DOHH2 (cell line): Measurements from ENCODE around the gene CHCHD3.

Experiments
- H3F3A ChIP-seq: fragments of 200-600 bp; sonication (generic), shearing (Covaris generic); 2 replicates; pipeline ENCODE4 v1.6.0; 2016; ENCODE audit warnings: antibody characterized with exemption, mild to moderate bottlenecking; ENCODE audit not compliant: control insufficient read depth, insufficient read depth
- H3K27ac ChIP-seq: fragments of 200-600 bp; sonication (generic); 2 replicates; pipeline ENCODE4 v1.5.1; 2014; ENCODE audit warnings: low read depth, mild to moderate bottlenecking, low read length, moderate library complexity
- H3K27me3 ChIP-seq: fragments of 200-600 bp; sonication (generic); 2 replicates; pipeline ENCODE4 v1.6.1; 2014; ENCODE audit warnings: mild to moderate bottlenecking, low read length, mixed read lengths; ENCODE audit not compliant: control insufficient read depth
- H3K36me3 ChIP-seq: fragments of 200-600 bp; sonication (generic); 2 replicates; pipeline ENCODE4 v1.6.1; 2014; ENCODE audit warnings: mild to moderate bottlenecking, low read length, moderate library complexity, mixed read lengths; ENCODE audit not compliant: control insufficient read depth
- H3K4me1 ChIP-seq: fragments of 200-600 bp; sonication (generic); 2 replicates; pipeline ENCODE4 v1.6.1; 2014; ENCODE audit warnings: mild to moderate bottlenecking, low read length, mixed read lengths; ENCODE audit not compliant: control insufficient read depth
- H3K4me2 ChIP-seq: fragments of 200-600 bp; sonication (generic); 2 replicates; pipeline ENCODE4 v1.6.0; 2014; ENCODE audit warnings: mild to moderate bottlenecking, low read length, moderate library complexity
- H3K4me3 ChIP-seq: fragments of 200-600 bp; sonication (generic); 2 replicates; pipeline ENCODE4 v1.5.1; 2014; ENCODE audit warnings: mild to moderate bottlenecking, low read length, mixed read lengths
- H3K79me2 ChIP-seq: fragments of 200-600 bp; sonication (generic); 2 replicates; pipeline ENCODE4 v1.6.1; 2014; ENCODE audit warnings: mild to moderate bottlenecking, low read length, mixed read lengths; ENCODE audit not compliant: control insufficient read depth
- H3K9me2 ChIP-seq: fragments of 200-600 bp; sonication (generic); replicated peaks from 2 replicates; pipeline ENCODE4 v1.6.1; 2014; ENCODE audit warnings: mild to moderate bottlenecking, low read length, mixed read lengths; ENCODE audit not compliant: control insufficient read depth
- H3K9me3 ChIP-seq: fragments of 200-600 bp; sonication (generic); 2 replicates; pipeline ENCODE4 v1.6.1; 2014; ENCODE audit warnings: antibody characterized with exemption, low read length, mixed read lengths; ENCODE audit not compliant: control insufficient read depth, insufficient read depth
- H4K20me1 ChIP-seq: fragments of 200-600 bp; sonication (generic); 2 replicates; pipeline ENCODE4 v1.6.0; 2014; ENCODE audit warnings: low read depth, mild to moderate bottlenecking, antibody characterized with exemption, low read length, moderate library complexity; ENCODE audit not compliant: control insufficient read depth, insufficient read depth
- CTCF ChIP-seq: fragments of 200-600 bp; sonication (generic); IDR thresholded peaks from one replicate; pipeline ENCODE4 v1.5.1; 2014; ENCODE audit warnings: antibody characterized with exemption, mild to moderate bottlenecking, low read depth, low read length; ENCODE audit not compliant: poor library complexity, severe bottlenecking
- EZH2phosphoT487 ChIP-seq: fragments of 200-600 bp; sonication (generic); IDR thresholded peaks from 2 replicates; pipeline ENCODE4 v1.6.1; 2017; ENCODE audit warnings: borderline replicate concordance, mild to moderate bottlenecking, antibody characterized with exemption, low read length, moderate library complexity, mixed read lengths

CHCHD3 gene

GRCh38 chr7:132806834-132807233 is 275.1 kb downstream of the CHCHD3 start:
- H3K27me3 ChIP-seq, result no peaks in the 10 kb centered on the region
- H3F3A ChIP-seq, result no peaks in the 10 kb centered on the region
- H3K4me2 ChIP-seq, result no peak overlapping the region
- H3K79me2 ChIP-seq, result no peaks in the 10 kb centered on the region
- no peak overlapping the region for H3K4me3 ChIP-seq
- H4K20me1 ChIP-seq, result no peaks in the 10 kb centered on the region
- TF ChIP-seq EZH2phosphoT487, result no peak
- TF ChIP-seq CTCF, result no peak
- no peaks in the 10 kb centered on the region for H3K9me3 ChIP-seq
- no peaks in the 10 kb centered on the region for H3K4me1 ChIP-seq
- no peaks in the 10 kb centered on the region for H3K36me3 ChIP-seq
- no peak overlapping the region for H3K27ac ChIP-seq
- H3K9me2 ChIP-seq, result no peaks in the 10 kb centered on the region

GRCh38 chr7:132805766-132806165 is 276.1 kb downstream of the CHCHD3 start:
- Histone ChIP-seq H3K36me3 (no peaks in the 10 kb centered on the region), H3K27me3 (no peaks in the 10 kb centered on the region), H3K4me1 (no peaks in the 10 kb centered on the region), H3K4me3 (no peak overlapping the region), H3K27ac (no peak overlapping the region), H3F3A (no peaks in the 10 kb centered on the region), H3K9me3 (no peaks in the 10 kb centered on the region), H3K9me2 (no peaks in the 10 kb centered on the region), H3K79me2 (no peaks in the 10 kb centered on the region), H4K20me1 (no peaks in the 10 kb centered on the region), H3K4me2 (no peak overlapping the region)
- TF ChIP-seq EZH2phosphoT487 (no peak), CTCF (no peak)

- Histone ChIP-seq H4K20me1 (no peaks in the 10 kb centered on the region), H3F3A (no peaks in the 10 kb centered on the region)
Measured at GRCh38 chr7:132804849-132805485, 276.9 kb downstream of the CHCHD3 start.

More at GRCh38 chr7:132804849-132805485, 276.9 kb downstream of the CHCHD3 start:
- H3K27me3 ChIP-seq, result no peaks in the 10 kb centered on the region
- H3K9me3 ChIP-seq, result no peaks in the 10 kb centered on the region
- TF ChIP-seq CTCF (no peak), EZH2phosphoT487 (no peak)
- H3K36me3 ChIP-seq, result no peaks in the 10 kb centered on the region
- H3K79me2 ChIP-seq, result no peaks in the 10 kb centered on the region
- no peaks in the 10 kb centered on the region for H3K4me1 ChIP-seq
- no peak overlapping the region for H3K4me2 ChIP-seq
- no peak overlapping the region for H3K4me3 ChIP-seq
- H3K27ac ChIP-seq, result no peak overlapping the region
- no peaks in the 10 kb centered on the region for H3K9me2 ChIP-seq
